Peyer's patch (tissue), 4 donors: Measurements from ENCODE around the gene ADAM12.

Source experiments
- CTCF ChIP-seq, 6 experiments: fragments of 450-650 bp in 4 of 6; fragments of 200-600 bp in 2 of 6; sonication (generic) in 1 of 6; IDR thresholded peaks; one replicate each; pipeline ENCODE4 v1.5.1; 2017 to 2019; ENCODE audit warnings: antibody characterized with exemption in 6 of 6, mild to moderate bottlenecking in 3 of 6, moderate library complexity in 1 of 6
- POLR2A ChIP-seq, 2 donors: fragments of 450-650 bp; IDR thresholded peaks; one replicate each; pipeline ENCODE4 v1.5.1; 2017; ENCODE audit warnings: antibody characterized with exemption in 2 of 2, mild to moderate bottlenecking in 2 of 2, moderate library complexity in 2 of 2

- TF ChIP-seq CTCF (IDR thresholded peaks at IDR 0.05): no peak
- TF ChIP-seq POLR2A (IDR thresholded peaks at IDR 0.05): no peak
Observed at GRCh38 chr10:126380352-126381076, 7.8 kb downstream of the ADAM12 start.
